ENCODE measurements around the gene CDH16.
A peak's percentile ranks its signal among the peaks of the same experiment; 100 is the strongest.

CDH16 gene

GRCh38 chr16:66881964-66882508, 36.6 kb downstream of the CDH16 start:
- DNase-seq: no peak
- Histone ChIP-seq H3K36me3 (replicated peaks) (peaks cover 18% of the 10 kb centered on the region), H3K27me3 (replicated peaks) (no peaks in the 10 kb centered on the region), H3K27ac (no peak overlapping the region), H3K4me3 (ENCODE audit: low read depth, low read length) (no peak overlapping the region)
- no peak for TF ChIP-seq CTCF (IDR thresholded peaks at IDR 0.05; ENCODE audit: low read depth, low read length, missing control alignments)
- in situ Hi-C loops (cut with HindIII; ENCODE audit: low pct_ligation_motif_present, low sequenced_read_pairs): no loop called here

GRCh38 chr16:66881560-66881959, 37.1 kb downstream of the CDH16 start:
- Histone ChIP-seq H3K27ac (no peak overlapping the region), H3K4me3 (ENCODE audit: low read depth, low read length) (peak overlapping the region; percentile 89), H3K27me3 (replicated peaks) (no peaks in the 10 kb centered on the region), H3K36me3 (replicated peaks) (peaks cover 18% of the 10 kb centered on the region)
- in situ Hi-C loops (cut with HindIII; ENCODE audit: low pct_ligation_motif_present, low sequenced_read_pairs): no loop called here
- no peak for TF ChIP-seq CTCF (IDR thresholded peaks at IDR 0.05; ENCODE audit: low read depth, low read length, missing control alignments)
- no peak for DNase-seq

GRCh38 chr16:66881014-66881417, 37.7 kb downstream of the CDH16 start:
- H3K4me3 ChIP-seq (ENCODE audit: low read depth, low read length): peak overlapping the region; percentile 89
- no peak for TF ChIP-seq CTCF (IDR thresholded peaks at IDR 0.05; ENCODE audit: low read depth, low read length, missing control alignments)
- in situ Hi-C loops (cut with HindIII; ENCODE audit: low pct_ligation_motif_present, low sequenced_read_pairs): no loop called here
- peaks cover 18% of the 10 kb centered on the region for H3K36me3 ChIP-seq (replicated peaks)
- no peak for DNase-seq
- no peaks in the 10 kb centered on the region for H3K27me3 ChIP-seq (replicated peaks)
- no peak overlapping the region for H3K27ac ChIP-seq

- no peaks in the 10 kb centered on the region for H3K27me3 ChIP-seq (replicated peaks)
- peak within 1 kb of the TSS; percentile 89 for H3K4me3 ChIP-seq (ENCODE audit: low read depth, low read length)
- peaks cover 13% of the 10 kb centered on the region for H3K36me3 ChIP-seq (replicated peaks)
- TF ChIP-seq CTCF (IDR thresholded peaks at IDR 0.05; ENCODE audit: low read depth, low read length, missing control alignments): no peak
- peak within 1 kb of the TSS; percentile 8 for H3K27ac ChIP-seq
- in situ Hi-C loops (cut with HindIII; ENCODE audit: low pct_ligation_motif_present, low sequenced_read_pairs): no loop called here
- DNase-seq: peak; percentile 91
Observed at GRCh38 chr16:66880288-66881013, 38.2 kb downstream of the CDH16 start, which contains the start of gene PDP2. PDP2 (plus strand) TSS chr16:66880515; CDS start chr16:66884285, 3,770 bp downstream.

- H3K36me3 ChIP-seq (replicated peaks): no peaks in the 10 kb centered on the region
- no peak overlapping the region for H3K27ac ChIP-seq
- H3K4me3 ChIP-seq (ENCODE audit: low read depth, low read length): no peak overlapping the region
- TF ChIP-seq CTCF (IDR thresholded peaks at IDR 0.05; ENCODE audit: low read depth, low read length, missing control alignments): no peak
- in situ Hi-C loops (cut with HindIII; ENCODE audit: low pct_ligation_motif_present, low sequenced_read_pairs): no loop called here
- DNase-seq: no peak
- no peaks in the 10 kb centered on the region for H3K27me3 ChIP-seq (replicated peaks)
Observed at GRCh38 chr16:66878067-66878466, 40.6 kb downstream of the CDH16 start.
